Uterus (tissue), 2 donors: ENCODE measurements around the gene SLC6A9.

Experiments
- POLR2A ChIP-seq, 2 donors: fragments of 450-650 bp; IDR thresholded peaks; one replicate each; pipeline ENCODE4 v1.6.1; 2016; ENCODE audit warnings: antibody characterized with exemption in 2 of 2, mild to moderate bottlenecking in 1 of 2, moderate library complexity in 1 of 2
- TF ChIP-seq, protein P1 (sequence below), 4 experiments: fragments of 200-600 bp in 2 of 4; fragments of 450-650 bp in 2 of 4; sonication (generic) in 2 of 4; IDR thresholded peaks; one replicate each; pipeline ENCODE4 v1.5.1; 2016 to 2019; ENCODE audit warnings: antibody characterized with exemption in 4 of 4, mild to moderate bottlenecking in 2 of 4, moderate library complexity in 1 of 4

DNA sequence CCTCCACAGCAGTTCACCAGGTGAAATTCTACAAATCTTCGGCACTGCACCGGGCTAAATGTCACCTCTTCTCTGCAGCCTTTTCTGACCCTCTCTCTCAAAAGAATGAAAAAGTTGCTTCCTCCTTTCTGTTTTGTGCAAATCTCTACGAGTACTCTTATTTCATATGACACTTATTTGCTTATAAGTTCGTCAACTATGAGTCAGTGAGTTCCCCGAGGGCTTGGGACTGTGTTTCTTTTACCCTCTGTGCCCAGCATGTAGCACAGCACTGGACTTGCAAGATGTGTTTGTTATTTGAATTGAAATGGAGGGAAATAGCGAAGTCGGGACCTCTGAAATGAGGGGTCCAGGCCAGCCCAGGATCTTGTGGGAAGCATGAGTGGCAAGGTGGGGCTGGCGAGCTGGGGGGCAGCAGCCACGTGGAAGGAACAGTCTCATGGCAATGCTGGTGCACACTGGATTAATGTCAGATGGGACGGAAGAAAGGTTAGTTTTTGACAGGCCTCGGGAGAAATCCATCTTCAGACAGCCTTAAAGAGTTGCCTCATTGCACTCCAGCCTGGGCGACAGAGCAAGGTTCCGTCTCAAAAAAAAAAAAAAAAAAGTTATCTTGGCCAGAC is 6.2 kb downstream of the SLC6A9 start:
- TF ChIP-seq, protein P1, sequence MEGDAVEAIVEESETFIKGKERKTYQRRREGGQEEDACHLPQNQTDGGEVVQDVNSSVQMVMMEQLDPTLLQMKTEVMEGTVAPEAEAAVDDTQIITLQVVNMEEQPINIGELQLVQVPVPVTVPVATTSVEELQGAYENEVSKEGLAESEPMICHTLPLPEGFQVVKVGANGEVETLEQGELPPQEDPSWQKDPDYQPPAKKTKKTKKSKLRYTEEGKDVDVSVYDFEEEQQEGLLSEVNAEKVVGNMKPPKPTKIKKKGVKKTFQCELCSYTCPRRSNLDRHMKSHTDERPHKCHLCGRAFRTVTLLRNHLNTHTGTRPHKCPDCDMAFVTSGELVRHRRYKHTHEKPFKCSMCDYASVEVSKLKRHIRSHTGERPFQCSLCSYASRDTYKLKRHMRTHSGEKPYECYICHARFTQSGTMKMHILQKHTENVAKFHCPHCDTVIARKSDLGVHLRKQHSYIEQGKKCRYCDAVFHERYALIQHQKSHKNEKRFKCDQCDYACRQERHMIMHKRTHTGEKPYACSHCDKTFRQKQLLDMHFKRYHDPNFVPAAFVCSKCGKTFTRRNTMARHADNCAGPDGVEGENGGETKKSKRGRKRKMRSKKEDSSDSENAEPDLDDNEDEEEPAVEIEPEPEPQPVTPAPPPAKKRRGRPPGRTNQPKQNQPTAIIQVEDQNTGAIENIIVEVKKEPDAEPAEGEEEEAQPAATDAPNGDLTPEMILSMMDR (IDR thresholded peaks at IDR 0.05), result no peak
- TF ChIP-seq POLR2A (IDR thresholded peaks at IDR 0.05), result no peak
